HFF-Myc (cell line): ENCODE measurements around the gene TNFRSF13B.

ENCODE experiments used
- DNase-seq: peaks from one replicate; pipeline ENCODE4 v3.0.0-alpha.2; 2011; ENCODE audit warnings: low read depth; ENCODE audit errors: extremely low read depth
- H3K4me3 ChIP-seq: replicated peaks from 2 replicates; pipeline ENCODE4 v1.5.1; 2011; ENCODE audit warnings: low read depth, mild to moderate bottlenecking, control low read depth, low read length
- TF ChIP-seq, protein P1 (sequence below): IDR thresholded peaks from 2 replicates; pipeline ENCODE4 v1.5.1; 2012; ENCODE audit warnings: mild to moderate bottlenecking, low read depth, low read length, control low read depth; ENCODE audit errors: missing control alignments

Gene TNFRSF13B

DNA sequence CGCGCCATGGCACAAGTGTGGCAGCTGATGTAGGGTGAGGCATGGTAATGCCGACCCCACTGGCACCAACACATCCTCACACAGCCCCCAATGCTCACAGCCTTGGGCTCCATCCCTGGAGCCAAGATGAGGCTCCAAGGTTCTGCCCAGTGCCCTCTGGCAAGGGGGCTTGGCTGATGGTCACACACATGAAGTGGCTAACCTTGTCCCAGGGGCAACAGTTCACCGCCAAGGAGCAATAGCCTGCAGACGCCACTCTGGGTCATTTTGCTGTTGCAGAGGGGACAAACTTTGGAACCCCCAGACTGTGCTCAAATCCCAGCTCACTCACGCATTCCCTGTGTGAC, 26.8 kb downstream of the TNFRSF13B start:
- TF ChIP-seq, protein P1, sequence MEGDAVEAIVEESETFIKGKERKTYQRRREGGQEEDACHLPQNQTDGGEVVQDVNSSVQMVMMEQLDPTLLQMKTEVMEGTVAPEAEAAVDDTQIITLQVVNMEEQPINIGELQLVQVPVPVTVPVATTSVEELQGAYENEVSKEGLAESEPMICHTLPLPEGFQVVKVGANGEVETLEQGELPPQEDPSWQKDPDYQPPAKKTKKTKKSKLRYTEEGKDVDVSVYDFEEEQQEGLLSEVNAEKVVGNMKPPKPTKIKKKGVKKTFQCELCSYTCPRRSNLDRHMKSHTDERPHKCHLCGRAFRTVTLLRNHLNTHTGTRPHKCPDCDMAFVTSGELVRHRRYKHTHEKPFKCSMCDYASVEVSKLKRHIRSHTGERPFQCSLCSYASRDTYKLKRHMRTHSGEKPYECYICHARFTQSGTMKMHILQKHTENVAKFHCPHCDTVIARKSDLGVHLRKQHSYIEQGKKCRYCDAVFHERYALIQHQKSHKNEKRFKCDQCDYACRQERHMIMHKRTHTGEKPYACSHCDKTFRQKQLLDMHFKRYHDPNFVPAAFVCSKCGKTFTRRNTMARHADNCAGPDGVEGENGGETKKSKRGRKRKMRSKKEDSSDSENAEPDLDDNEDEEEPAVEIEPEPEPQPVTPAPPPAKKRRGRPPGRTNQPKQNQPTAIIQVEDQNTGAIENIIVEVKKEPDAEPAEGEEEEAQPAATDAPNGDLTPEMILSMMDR = no peak

DNA sequence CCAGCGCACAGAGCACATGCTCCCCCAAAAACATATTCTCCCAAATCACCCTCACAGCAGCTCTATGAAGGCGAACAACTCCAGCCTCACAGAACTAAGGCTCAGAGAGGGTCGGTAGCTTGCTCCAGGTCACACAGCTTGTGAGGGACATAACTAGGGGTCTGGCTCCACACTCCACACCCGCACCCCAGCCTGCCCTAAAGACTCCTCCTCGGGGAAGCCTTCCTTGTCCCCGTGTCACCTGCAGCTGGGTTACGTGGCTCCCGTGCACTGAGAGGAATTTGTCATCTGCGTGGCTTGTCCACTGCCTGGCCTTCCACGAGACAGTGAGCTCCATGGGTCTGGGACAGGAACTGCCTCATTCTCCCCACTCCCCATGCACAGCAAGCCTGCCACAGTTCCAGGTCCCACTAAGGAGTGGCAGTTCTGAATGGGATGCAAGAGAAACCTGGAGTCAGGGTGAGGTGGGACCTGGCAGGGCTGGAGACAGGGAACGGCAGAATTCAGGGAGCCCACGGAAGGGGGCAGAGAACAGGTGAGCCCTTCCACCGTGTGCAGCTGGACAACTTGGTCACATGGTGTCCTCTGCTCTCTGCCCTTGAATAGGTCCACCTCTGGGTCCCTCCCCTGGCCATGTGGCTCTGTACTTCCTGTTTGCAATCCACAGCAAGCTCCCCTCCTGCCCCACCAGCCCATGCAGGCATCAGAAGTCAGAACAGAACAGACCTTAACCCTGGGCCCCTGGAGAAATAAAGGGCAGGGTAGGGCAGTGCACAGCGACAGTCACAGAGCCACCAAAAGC, 27.4 kb downstream of the TNFRSF13B start:
- H3K4me3 ChIP-seq = no peak overlapping the region
- DNase-seq = no peak
- TF ChIP-seq, protein P1 = no peak

More for the DNA sequence above, 26.8 kb downstream of the TNFRSF13B start:
- DNase-seq = no peak
- H3K4me3 ChIP-seq = no peak overlapping the region

DNA sequence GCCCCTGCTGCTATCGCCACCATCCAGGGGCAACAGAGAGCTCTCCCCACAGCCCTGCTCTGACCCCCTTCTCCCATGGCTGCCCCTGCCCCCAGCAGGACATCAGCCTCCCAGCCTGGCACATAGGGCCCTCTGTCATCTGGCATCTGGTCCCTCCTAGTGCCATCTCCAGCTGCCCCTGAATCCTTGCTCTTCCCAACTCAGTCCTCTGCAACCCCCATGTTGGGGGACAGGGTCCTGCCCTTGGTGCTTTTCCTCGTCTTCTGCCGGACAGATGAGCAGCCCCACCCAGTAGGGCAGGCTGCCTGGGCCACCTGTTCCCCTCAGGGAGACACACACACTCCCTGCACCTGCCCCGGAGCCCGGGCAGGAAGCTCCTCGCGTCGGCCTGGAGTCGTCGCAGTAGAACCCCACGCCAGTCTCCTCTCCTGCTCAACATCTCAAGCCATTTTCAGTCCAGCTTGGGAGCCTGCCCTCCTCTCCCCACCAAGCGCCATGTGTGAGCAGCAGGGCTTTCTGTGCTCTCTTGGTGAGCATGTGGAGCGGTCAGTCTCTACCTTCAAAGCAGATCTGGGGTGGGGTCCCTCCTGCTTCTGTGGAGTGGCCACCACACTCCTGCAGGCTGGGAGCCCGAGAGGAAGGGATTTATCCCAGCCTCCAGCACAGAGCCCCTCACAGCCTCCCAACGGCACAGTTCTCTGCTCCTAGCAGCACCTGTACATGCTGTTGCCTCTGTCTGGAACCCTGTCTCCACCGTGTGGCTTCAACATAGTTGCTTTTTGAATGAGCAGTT, 28.2 kb downstream of the TNFRSF13B start:
- no peak for DNase-seq

DNA sequence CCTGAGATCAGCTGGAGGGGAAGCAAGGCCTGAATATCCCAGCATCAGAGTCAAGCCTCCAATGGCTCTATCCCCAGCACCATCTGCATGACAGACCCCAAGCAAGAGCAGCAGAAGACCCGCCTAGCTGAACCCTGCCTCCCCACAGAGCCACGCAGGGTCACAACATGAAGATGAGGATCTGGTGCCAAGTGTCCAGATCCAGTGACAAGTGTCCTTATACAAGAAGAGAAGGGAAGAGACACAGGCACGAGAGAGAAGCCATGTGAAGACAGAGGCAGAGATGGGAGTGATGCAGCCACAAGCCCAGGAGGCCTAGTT, 28.9 kb downstream of the TNFRSF13B start:
- H3K4me3 ChIP-seq = no peak overlapping the region
- no peak for DNase-seq
- TF ChIP-seq, protein P1 = no peak

More for the DNA sequence above, 28.2 kb downstream of the TNFRSF13B start:
- H3K4me3 ChIP-seq = no peak overlapping the region
- TF ChIP-seq, protein P1 = no peak

DNA sequence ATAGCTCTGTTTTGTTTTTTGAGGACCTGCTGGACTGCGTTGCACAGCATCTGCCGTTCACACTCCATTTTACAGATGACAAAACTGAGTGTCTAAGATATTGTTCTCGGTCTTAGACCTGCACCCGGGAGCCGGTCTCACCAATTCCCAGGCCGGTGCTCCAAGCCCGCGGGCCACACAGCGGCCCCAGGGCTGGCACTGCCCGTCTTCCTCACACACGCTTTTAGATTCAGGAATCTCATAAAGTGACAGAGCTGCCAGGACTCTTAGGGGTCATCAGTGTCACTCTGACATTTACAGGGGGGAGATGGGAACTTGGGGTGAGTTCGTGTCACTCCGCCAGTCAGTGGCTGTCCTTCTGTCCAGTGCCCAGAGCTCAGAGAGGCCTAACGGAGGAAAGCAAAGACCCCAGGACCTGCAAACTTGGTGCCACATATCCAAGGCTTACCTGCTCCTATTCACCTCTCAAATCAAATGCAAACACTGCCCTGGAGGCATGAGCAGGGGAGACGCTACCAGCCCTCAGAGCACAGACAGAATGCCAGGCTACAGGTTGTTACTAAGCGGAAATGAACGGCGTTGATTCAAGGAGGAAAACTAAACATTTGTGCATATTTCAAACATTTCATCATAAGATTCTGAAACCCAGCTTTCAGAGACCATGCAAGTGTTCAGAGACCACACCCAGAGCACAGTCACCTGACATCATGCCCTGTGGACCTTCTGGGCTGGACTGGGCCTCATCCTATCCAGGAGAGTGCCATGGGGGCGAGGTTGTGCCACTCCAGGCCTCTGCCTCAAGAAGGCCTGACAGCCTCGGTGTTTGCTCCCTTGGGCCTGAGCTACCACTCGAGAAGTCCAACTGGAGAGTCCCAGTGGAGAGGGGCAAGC, 29.5 kb downstream of the TNFRSF13B start:
- TF ChIP-seq, protein P1 = no peak
- no peak overlapping the region for H3K4me3 ChIP-seq
- no peak for DNase-seq
